Measurements from ENCODE around the gene CHCT1.

GRCh38 chr17:60403523-60403810, 18.8 kb upstream of the CHCT1 start:
- TF ChIP-seq, protein P1, sequence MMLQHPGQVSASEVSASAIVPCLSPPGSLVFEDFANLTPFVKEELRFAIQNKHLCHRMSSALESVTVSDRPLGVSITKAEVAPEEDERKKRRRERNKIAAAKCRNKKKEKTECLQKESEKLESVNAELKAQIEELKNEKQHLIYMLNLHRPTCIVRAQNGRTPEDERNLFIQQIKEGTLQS (IDR thresholded peaks at IDR 0.05; ENCODE audit: insufficient read depth, low read depth, low read length), result no peak
- no peak for TF ChIP-seq EZH2 (IDR thresholded peaks at IDR 0.05; ENCODE audit: low read depth, low read length, severe bottlenecking)
- TF ChIP-seq EGR1 (IDR thresholded peaks at IDR 0.05; ENCODE audit: borderline replicate concordance, low read depth, low read length), result no peak
- TF ChIP-seq CEBPB (IDR thresholded peaks at IDR 0.05; ENCODE audit: low read depth, low read length), result no peak
- TF ChIP-seq, protein P2, sequence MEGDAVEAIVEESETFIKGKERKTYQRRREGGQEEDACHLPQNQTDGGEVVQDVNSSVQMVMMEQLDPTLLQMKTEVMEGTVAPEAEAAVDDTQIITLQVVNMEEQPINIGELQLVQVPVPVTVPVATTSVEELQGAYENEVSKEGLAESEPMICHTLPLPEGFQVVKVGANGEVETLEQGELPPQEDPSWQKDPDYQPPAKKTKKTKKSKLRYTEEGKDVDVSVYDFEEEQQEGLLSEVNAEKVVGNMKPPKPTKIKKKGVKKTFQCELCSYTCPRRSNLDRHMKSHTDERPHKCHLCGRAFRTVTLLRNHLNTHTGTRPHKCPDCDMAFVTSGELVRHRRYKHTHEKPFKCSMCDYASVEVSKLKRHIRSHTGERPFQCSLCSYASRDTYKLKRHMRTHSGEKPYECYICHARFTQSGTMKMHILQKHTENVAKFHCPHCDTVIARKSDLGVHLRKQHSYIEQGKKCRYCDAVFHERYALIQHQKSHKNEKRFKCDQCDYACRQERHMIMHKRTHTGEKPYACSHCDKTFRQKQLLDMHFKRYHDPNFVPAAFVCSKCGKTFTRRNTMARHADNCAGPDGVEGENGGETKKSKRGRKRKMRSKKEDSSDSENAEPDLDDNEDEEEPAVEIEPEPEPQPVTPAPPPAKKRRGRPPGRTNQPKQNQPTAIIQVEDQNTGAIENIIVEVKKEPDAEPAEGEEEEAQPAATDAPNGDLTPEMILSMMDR (IDR thresholded peaks at IDR 0.05; ENCODE audit: control extremely low read depth in 1 of 3, insufficient read depth in 1 of 3, low read depth in 1 of 3, low read length in 3 of 3), result no peak

Data from H1 (cell line).